Activated naive CD4-positive, alpha-beta T cell treated with Interleukin-2 at 50 U/mL for 16 hours (primary cell): ENCODE measurements around the gene TSC22D2.
"Not testable (repeated sequence)": the region's sequence is repeated elsewhere in the genome, so short reads cannot be mapped to it uniquely, and the experiment has no call there.

ENCODE experiments used
- DNase-seq: peaks from one replicate; pipeline ENCODE4 v3.0.0-alpha.2; 2020

The TSC22D2 gene

GRCh38 chr3:150449169-150449721 is 41.1 kb downstream of the TSC22D2 start:
- DNase-seq: no peak

GRCh38 chr3:150450916-150451315 is 42.8 kb downstream of the TSC22D2 start:
- no peak for DNase-seq

GRCh38 chr3:150451329-150452048 is 43.4 kb downstream of the TSC22D2 start:
- no peak for DNase-seq

- DNase-seq: no peak
These were observed 45.3 kb downstream of the TSC22D2 start for GRCh38 chr3:150453353-150453752.

GRCh38 chr3:150454085-150454484 is 46.0 kb downstream of the TSC22D2 start:
- DNase-seq: no peak

GRCh38 chr3:150454622-150455021 is 46.5 kb downstream of the TSC22D2 start:
- no peak for DNase-seq

- DNase-seq: no peak
These were observed 47.2 kb downstream of the TSC22D2 start for GRCh38 chr3:150455341-150455740.

GRCh38 chr3:150458001-150458400 is 49.9 kb downstream of the TSC22D2 start:
- DNase-seq: no peak

- no peak for DNase-seq
These were observed 52.4 kb downstream of the TSC22D2 start for GRCh38 chr3:150460484-150460883.

GRCh38 chr3:150461399-150461798 is 53.3 kb downstream of the TSC22D2 start:
- DNase-seq: no peak

GRCh38 chr3:150462108-150462507 is 54.0 kb downstream of the TSC22D2 start:
- DNase-seq: no peak

- DNase-seq: no peak
These were observed 56.6 kb downstream of the TSC22D2 start for GRCh38 chr3:150464684-150465083.

- DNase-seq: no peak
These were observed 59.3 kb downstream of the TSC22D2 start for GRCh38 chr3:150467381-150467780.

- DNase-seq: no peak
These were observed 61.2 kb downstream of the TSC22D2 start for GRCh38 chr3:150469031-150469930.

- no peak for DNase-seq
These were observed 62.0 kb downstream of the TSC22D2 start for GRCh38 chr3:150469931-150470740.

GRCh38 chr3:150472421-150472820 is 64.3 kb downstream of the TSC22D2 start:
- DNase-seq: no peak

- not testable (repeated sequence) for DNase-seq
These were observed 65.1 kb downstream of the TSC22D2 start for GRCh38 chr3:150473161-150473560.

- DNase-seq: no peak
These were observed 71.3 kb downstream of the TSC22D2 start for GRCh38 chr3:150479370-150479769.

GRCh38 chr3:150480877-150481276 is 72.8 kb downstream of the TSC22D2 start:
- DNase-seq: no peak

- DNase-seq: no peak
These were observed 75.1 kb downstream of the TSC22D2 start for GRCh38 chr3:150483226-150483625.

- no peak for DNase-seq
These were observed 76.3 kb downstream of the TSC22D2 start for GRCh38 chr3:150484410-150484809.

GRCh38 chr3:150488867-150489266 is 80.8 kb downstream of the TSC22D2 start:
- DNase-seq: no peak
